ENCODE measurements around the gene TMEM218. TPM values are rescaled to one million over a fixed set of nuclear protein-coding genes. Genes with fewer than 3 reads are reported as not detected.
A peak's percentile ranks its signal among the peaks of the same experiment; 100 is the strongest.

Gene TMEM218
- total RNA-seq, 1 experiment from 2014 or later = 17.9 TPM

GRCh38 chr11:125124618-125124992 is 13.2 kb upstream of the TMEM218 start:
- POLR2A ChIA-PET = interaction anchor here (0.6 to 2.1 kb wide), 12 partner anchors 8 to 1159 kb away, joined by 3 to 21 read pairs (median 6); partner anchors contain the start of genes CCDC15 and TMEM218
- DNase-seq (ENCODE audit: low read depth, low spot score) = no peak
- no TSS peak for BruUV-seq (replicated peaks)

More at GRCh38 chr11:125124618-125124992, 13.2 kb upstream of the TMEM218 start:
- no peaks in the 10 kb centered on the region for H3K9me2 ChIP-seq (ENCODE audit: insufficient read depth)
- peaks cover 4 to 15% of the 10 kb centered on the region in 2 experiments; a peak in 3 of 4 replicates for H3K4me1 ChIP-seq (ENCODE audit: control insufficient read depth in 1 of 2, insufficient read depth in 2 of 2, low read length in 2 of 2)
- ChIA-PET CTCF (interaction anchor here (0.7 to 2.9 kb wide), 22 partner anchors 10 to 755 kb away, joined by 3 to 26 read pairs (median 4); partner anchors contain the start of gene TMEM218), RAD21 (ENCODE audit: low non-redundant PET in 1 of 2, low total read pairs in 2 of 2, uncharacterized antibody in 2 of 2, unreplicated experiment in 2 of 2) (interaction anchor here (0.8 to 1.3 kb wide), 5 partner anchors 10 to 34 kb away, joined by 3 to 6 read pairs (median 3); partner anchors contain the start of gene TMEM218 (in 1 of the 2))
- no peaks in the 10 kb centered on the region for H3K36me3 ChIP-seq (ENCODE audit: control insufficient read depth in 1 of 2, insufficient read depth in 2 of 2, low read length in 2 of 2)
- peak overlapping the region; percentile 73 for H3K4me2 ChIP-seq (ENCODE audit: low read length)
- peak overlapping the region; percentile 88 for H2AFZ ChIP-seq (ENCODE audit: low read depth, low read length, poor library complexity, severe bottlenecking)
- TF ChIP-seq SRF (IDR thresholded peaks at IDR 0.05; ENCODE audit: low read depth) = no peak
- no peak for TF ChIP-seq CBX3 (IDR thresholded peaks at IDR 0.05; ENCODE audit: low read depth)
- TF ChIP-seq ELF1 (IDR thresholded peaks at IDR 0.05; ENCODE audit: borderline replicate concordance, low read depth) = no peak
- no peak for TF ChIP-seq POLR2A (IDR thresholded peaks at IDR 0.05; ENCODE audit: borderline replicate concordance, extremely low read depth, insufficient read depth, insufficient read length)
- TF ChIP-seq EZH2phosphoT487 (IDR thresholded peaks at IDR 0.05; ENCODE audit: borderline replicate concordance) = no peak
- TF ChIP-seq REST (IDR thresholded peaks at IDR 0.05; ENCODE audit: low read depth) = no peak
- TF ChIP-seq CEBPB (IDR thresholded peaks at IDR 0.05; ENCODE audit: low read depth) = no peak
- no peak for TF ChIP-seq CTCF (IDR thresholded peaks at IDR 0.05 in 2 of 3, conservative IDR thresholded peaks at IDR 0.05 in 1 of 3; ENCODE audit: borderline replicate concordance in 1 of 3, insufficient read depth in 1 of 3, low read depth in 2 of 3, low read length in 2 of 3)
- TF ChIP-seq EGR1 (IDR thresholded peaks at IDR 0.05; ENCODE audit: low read depth) = no peak
- TF ChIP-seq ATF3 (IDR thresholded peaks at IDR 0.05) = no peak
- no peak for TF ChIP-seq JUND (IDR thresholded peaks at IDR 0.05)
- TF ChIP-seq POLR2AphosphoS5 (IDR thresholded peaks at IDR 0.05; ENCODE audit: low read depth, low read length) = no peak
- H4K20me1 ChIP-seq (ENCODE audit: insufficient read depth) = no peaks in the 10 kb centered on the region
- intact Hi-C loops (cut with micrococcal nuclease) = no loop called here
- no peak for ATAC-seq
- no peak overlapping the region for H3K9ac ChIP-seq (ENCODE audit: low read length)
- 0 out of 2 replicates have a peak, but pooled peaks cover 4% of the 10 kb centered on the region for H3K27me3 ChIP-seq (ENCODE audit: insufficient read depth, low read length)
- no peaks in the 10 kb centered on the region for H3K9me3 ChIP-seq (ENCODE audit: control insufficient read depth in 1 of 2, insufficient read depth in 1 of 2, low read depth in 1 of 2, low read length in 2 of 2)
- no peak overlapping the region for H3K27ac ChIP-seq (ENCODE audit: low read depth, low read length)
- H3K4me3 ChIP-seq (replicated peaks in 1 of 2; ENCODE audit: low read depth in 1 of 2, low read length in 2 of 2) = no peak overlapping the region
- H3K79me2 ChIP-seq (ENCODE audit: insufficient read depth, low read length) = no peaks in the 10 kb centered on the region

Measured in HCT116 (cell line).